Measurements from ENCODE around the gene STARD3. TPM values are rescaled to one million over a fixed set of nuclear protein-coding genes. Genes with fewer than 3 reads are reported as not detected.
A peak's percentile ranks its signal among the peaks of the same experiment; 100 is the strongest.

STARD3 gene
- total RNA-seq, 4 donors from 2014 or later, result 44.5 to 73.6 (median 53.0) TPM

- no peak for DNase-seq
- Histone ChIP-seq H3K9me3 (no peaks in the 10 kb centered on the region), H3K4me3 (replicated peaks in 1 of 3) (no peak overlapping the region), H3K27ac (peak overlapping the region; percentile 59 to 91 (median 87)), H3K36me3 (no peaks in the 10 kb centered on the region), H3K4me1 (peaks cover 50 to 68% of the 10 kb centered on the region in 2 donors), H3K27me3 (no peaks in the 10 kb centered on the region)
- intact Hi-C loops (cut with DNase I), result no loop called here
- 51 to 87% methylated on average over 5 to 7 of the region's 8 CpGs for WGBS, 2 donors
- TF ChIP-seq CTCF (IDR thresholded peaks at IDR 0.05) (no peak), POLR2A (IDR thresholded peaks at IDR 0.05) (no peak)
Measured at GRCh38 chr17:39677072-39677471, 40.1 kb downstream of the STARD3 start.

- no peaks in the 10 kb centered on the region for H3K27me3 ChIP-seq
- no peaks in the 10 kb centered on the region for H3K36me3 ChIP-seq
- peak; percentile 99 for DNase-seq
- H3K9me3 ChIP-seq, result no peaks in the 10 kb centered on the region
- TF ChIP-seq CTCF (IDR thresholded peaks at IDR 0.05) (peak in 1 of 6 experiments; percentile 9), POLR2A (IDR thresholded peaks at IDR 0.05) (peak in 1 of 2 donors; percentile 17)
- 29 to 33% methylated on average over 13 of the region's 13 CpGs for WGBS, 2 donors
- no peak overlapping the region for H3K4me3 ChIP-seq (replicated peaks in 1 of 3)
- H3K27ac ChIP-seq, result peak overlapping the region; percentile 91 to 95 (median 93)
- peaks cover 49 to 62% of the 10 kb centered on the region in 2 donors for H3K4me1 ChIP-seq
- intact Hi-C loops (cut with DNase I), result no loop called here
Measured at GRCh38 chr17:39677542-39678339, 40.8 kb downstream of the STARD3 start.

DNA sequence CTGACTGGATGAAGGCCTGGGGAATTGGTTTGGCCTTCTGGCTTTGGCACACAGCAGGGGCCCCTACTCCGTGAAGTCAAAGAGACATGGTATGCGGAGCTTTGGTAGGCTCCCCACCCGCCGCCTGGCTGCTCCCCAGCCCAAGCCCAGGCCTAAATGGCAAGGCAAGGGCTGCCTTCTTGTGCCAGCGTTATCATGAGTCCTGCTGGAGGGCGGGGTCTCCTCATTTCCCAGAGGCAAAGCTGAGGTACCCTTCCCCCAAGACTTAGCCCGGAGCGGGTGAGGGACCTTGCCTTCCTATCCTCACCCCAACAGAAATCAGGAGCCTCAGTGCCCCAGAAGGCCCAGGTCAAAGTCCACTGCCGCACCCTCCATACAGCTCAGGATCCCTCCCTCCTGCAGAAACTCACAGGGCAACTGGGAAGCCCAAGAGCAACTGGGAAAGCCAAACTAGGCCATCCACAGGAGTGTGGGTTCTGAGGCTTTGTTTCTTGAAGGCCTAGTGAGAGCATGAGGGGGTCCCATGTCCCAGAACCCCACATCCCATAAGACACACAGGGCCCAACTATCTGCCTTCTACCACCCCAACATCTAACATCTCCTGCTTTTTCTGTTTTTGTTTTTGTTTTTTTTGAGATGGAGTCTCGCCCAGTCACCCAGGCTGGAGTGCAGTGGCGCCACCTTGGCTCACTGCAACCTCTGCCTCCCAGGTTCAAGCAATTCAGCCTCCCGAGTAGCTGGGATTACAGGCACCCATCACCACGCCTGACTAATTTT, 41.6 kb downstream of the STARD3 start:
- H3K27me3 ChIP-seq, result no peaks in the 10 kb centered on the region
- peaks cover 49 to 62% of the 10 kb centered on the region in 2 donors for H3K4me1 ChIP-seq
- intact Hi-C loops (cut with DNase I), result no loop called here
- peak in 1 of 2 donors; percentile 43 for DNase-seq
- no peak overlapping the region for H3K4me3 ChIP-seq (replicated peaks in 1 of 3)
- peak overlapping the region; percentile 91 to 95 (median 93) for H3K27ac ChIP-seq
- 74 to 75% methylated on average over 9 to 10 of the region's 13 CpGs for WGBS, 2 donors
- no peaks in the 10 kb centered on the region for H3K9me3 ChIP-seq
- peaks cover 0 to 5% of the 10 kb centered on the region in 2 donors for H3K36me3 ChIP-seq
- TF ChIP-seq POLR2A (IDR thresholded peaks at IDR 0.05), result no peak
- no peak for TF ChIP-seq CTCF (IDR thresholded peaks at IDR 0.05)

- H3K27ac ChIP-seq, result peak overlapping the region; percentile 91 to 95 (median 93)
- H3K27me3 ChIP-seq, result no peaks in the 10 kb centered on the region
- H3K9me3 ChIP-seq, result no peaks in the 10 kb centered on the region
- H3K36me3 ChIP-seq, result peaks cover 0 to 5% of the 10 kb centered on the region in 2 donors
- no peak for TF ChIP-seq CTCF (IDR thresholded peaks at IDR 0.05)
- no peak for TF ChIP-seq POLR2A (IDR thresholded peaks at IDR 0.05)
- 75 to 87% methylated on average over 12 of the region's 12 CpGs for WGBS, 2 donors
- no peak for DNase-seq
- no peak overlapping the region for H3K4me3 ChIP-seq (replicated peaks in 1 of 3)
- intact Hi-C loops (cut with DNase I), result no loop called here
- peaks cover 48 to 59% of the 10 kb centered on the region in 2 donors for H3K4me1 ChIP-seq
Measured at GRCh38 chr17:39679521-39680192, 42.7 kb downstream of the STARD3 start.
